Osteocyte (in vitro differentiated cells): ENCODE data around the gene AZU1. TPM values are rescaled to one million over a fixed set of nuclear protein-coding genes. Genes with fewer than 3 reads are reported as not detected.
"Not testable (repeated sequence)": the region's sequence is repeated elsewhere in the genome, so short reads cannot be mapped to it uniquely, and the experiment has no call there.

ENCODE experiments used
- DNase-seq: peaks from one replicate; pipeline ENCODE4 v3.0.0; 2021; ENCODE audit warnings: mixed read lengths; ENCODE audit not compliant: unreplicated experiment; ENCODE audit errors: extremely low spot score
- H3K27ac Mint-ChIP-seq: one replicate; pipeline ENCODE4 v1.8.0; 2021; ENCODE audit warnings: mild to moderate bottlenecking, mixed read lengths; ENCODE audit not compliant: unreplicated experiment
- H3K27me3 Mint-ChIP-seq: one replicate; pipeline ENCODE4 v1.8.0; 2021; ENCODE audit warnings: mixed read lengths; ENCODE audit not compliant: unreplicated experiment
- H3K36me3 Mint-ChIP-seq: one replicate; pipeline ENCODE4 v1.8.0; 2021; ENCODE audit warnings: mixed read lengths; ENCODE audit not compliant: unreplicated experiment
- H3K4me1 Mint-ChIP-seq: one replicate; pipeline ENCODE4 v1.8.0; 2021; ENCODE audit warnings: mixed read lengths; ENCODE audit not compliant: unreplicated experiment
- H3K4me3 Mint-ChIP-seq: one replicate; pipeline ENCODE4 v1.8.0; 2021; ENCODE audit warnings: mild to moderate bottlenecking, moderate library complexity, mixed read lengths; ENCODE audit not compliant: unreplicated experiment
- H3K9me3 Mint-ChIP-seq: one replicate; pipeline ENCODE4 v1.8.0; 2021; ENCODE audit warnings: mixed read lengths; ENCODE audit not compliant: unreplicated experiment
- CTCF ChIP-seq: fragments of 200-600 bp; sonication (generic); IDR thresholded peaks from 2 replicates; pipeline ENCODE4 v1.5.0; 2021; ENCODE audit warnings: antibody characterized with exemption, mild to moderate bottlenecking, moderate library complexity
- total RNA-seq: library from RNA; stranded (reverse); gene quantifications from 2 replicates; pipeline ENCODE4 v1.2.1, GENCODE V29; 2021

Gene AZU1
- total RNA-seq, 1 donor from 2014 or later: 0.91 TPM

- DNase-seq: no peak
- no peak overlapping the region for H3K27ac Mint-ChIP-seq
- H3K4me3 Mint-ChIP-seq: no peak overlapping the region
- no peaks in the 10 kb centered on the region for H3K36me3 Mint-ChIP-seq
- no peaks in the 10 kb centered on the region for H3K9me3 Mint-ChIP-seq
- H3K4me1 Mint-ChIP-seq: peaks cover 29% of the 10 kb centered on the region
- no peaks in the 10 kb centered on the region for H3K27me3 Mint-ChIP-seq
- no peak for TF ChIP-seq CTCF
These were observed 20.8 kb downstream of the AZU1 start for GRCh38 chr19:848386-848921.

GRCh38 chr19:849195-849594, 21.6 kb downstream of the AZU1 start:
- H3K27ac Mint-ChIP-seq, H3K9me3 Mint-ChIP-seq, H3K4me3 Mint-ChIP-seq, H3K27me3 Mint-ChIP-seq, DNase-seq, H3K36me3 Mint-ChIP-seq: not testable (repeated sequence)
- H3K4me1 Mint-ChIP-seq: peaks cover 29% of the 10 kb centered on the region

GRCh38 chr19:850221-850978, 22.8 kb downstream of the AZU1 start:
- TF ChIP-seq CTCF: no peak
- DNase-seq: peak; percentile 97
- peaks cover 26% of the 10 kb centered on the region for H3K4me1 Mint-ChIP-seq
- no peaks in the 10 kb centered on the region for H3K27me3 Mint-ChIP-seq
- H3K27ac Mint-ChIP-seq: peak overlapping the region; percentile 90
- no peaks in the 10 kb centered on the region for H3K36me3 Mint-ChIP-seq
- H3K4me3 Mint-ChIP-seq: no peak overlapping the region
- no peaks in the 10 kb centered on the region for H3K9me3 Mint-ChIP-seq

- no peak overlapping the region for H3K4me3 Mint-ChIP-seq
- no peak for TF ChIP-seq CTCF
- H3K27me3 Mint-ChIP-seq: no peaks in the 10 kb centered on the region
- H3K36me3 Mint-ChIP-seq: no peaks in the 10 kb centered on the region
- H3K4me1 Mint-ChIP-seq: peaks cover 22% of the 10 kb centered on the region
- peak overlapping the region; percentile 90 for H3K27ac Mint-ChIP-seq
- no peak for DNase-seq
- no peaks in the 10 kb centered on the region for H3K9me3 Mint-ChIP-seq
These were observed 23.3 kb downstream of the AZU1 start for GRCh38 chr19:850979-851335.

GRCh38 chr19:852136-853013, 24.7 kb downstream of the AZU1 start, which contains the start of gene ELANE:
Gene ELANE (plus strand): TSS chr19:852303. CDS start chr19:852329, 26 bp downstream.
- DNase-seq: no peak
- peak within 1 kb of the TSS; percentile 57 for H3K27ac Mint-ChIP-seq
- TF ChIP-seq CTCF: no peak
- H3K4me1 Mint-ChIP-seq: peaks cover 19% of the 10 kb centered on the region
- no peaks in the 10 kb centered on the region for H3K27me3 Mint-ChIP-seq
- no peaks in the 10 kb centered on the region for H3K9me3 Mint-ChIP-seq
- H3K4me3 Mint-ChIP-seq: no peak within 1 kb of the TSS
- H3K36me3 Mint-ChIP-seq: no peaks in the 10 kb centered on the region
